GM21526 (cell line): ENCODE results near the gene AXL.
"Not testable (repeated sequence)": the region's sequence is repeated elsewhere in the genome, so short reads cannot be mapped to it uniquely, and the experiment has no call there.

Source experiments
- ATAC-seq: cut with Tn5 transposase; IDR thresholded peaks from one replicate; pipeline ENCODE4 v1.9.1; 2021; ENCODE audit warnings: moderate library complexity; ENCODE audit not compliant: unreplicated experiment, low FRiP score

Gene AXL

DNA sequence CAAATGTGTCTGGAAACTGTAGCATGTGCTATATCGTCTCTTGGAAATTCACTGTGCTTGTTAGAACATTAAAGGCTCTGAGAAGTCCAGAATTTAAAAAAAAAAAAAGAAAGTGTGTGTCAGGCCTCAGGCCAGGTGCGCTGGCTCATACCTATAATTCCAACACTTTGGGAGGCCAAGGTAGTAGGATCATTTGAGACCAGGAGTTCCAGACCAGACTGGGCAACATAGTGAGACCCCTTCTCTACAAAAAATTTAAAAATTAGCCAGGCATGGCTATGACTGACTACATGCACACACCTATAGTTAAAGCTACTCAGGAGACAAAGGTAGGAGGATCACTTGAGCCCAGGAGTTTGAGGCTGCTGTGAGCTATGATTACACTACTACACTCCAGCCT lies 50.0 kb downstream of the AXL start:
- no peak for ATAC-seq

DNA sequence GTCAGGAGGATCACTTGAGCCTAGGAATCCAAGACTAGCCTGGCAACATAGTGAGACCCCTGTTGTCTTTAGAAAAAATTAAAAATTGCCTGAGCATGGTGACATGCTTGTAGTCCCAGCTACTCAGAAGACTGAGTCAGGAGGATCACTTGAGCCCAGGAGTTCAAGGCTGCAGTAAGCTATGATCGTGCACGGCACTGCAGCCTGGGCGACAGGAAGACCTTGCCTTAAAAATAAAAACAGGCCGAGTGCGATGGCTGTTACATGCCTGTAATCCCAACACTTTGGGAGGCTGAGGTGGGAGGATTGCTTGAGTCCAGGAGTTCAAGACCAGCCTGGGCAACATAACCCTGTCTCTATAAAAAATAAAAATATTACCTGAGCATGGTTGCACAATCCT lies 50.5 kb downstream of the AXL start:
- ATAC-seq: no peak

DNA sequence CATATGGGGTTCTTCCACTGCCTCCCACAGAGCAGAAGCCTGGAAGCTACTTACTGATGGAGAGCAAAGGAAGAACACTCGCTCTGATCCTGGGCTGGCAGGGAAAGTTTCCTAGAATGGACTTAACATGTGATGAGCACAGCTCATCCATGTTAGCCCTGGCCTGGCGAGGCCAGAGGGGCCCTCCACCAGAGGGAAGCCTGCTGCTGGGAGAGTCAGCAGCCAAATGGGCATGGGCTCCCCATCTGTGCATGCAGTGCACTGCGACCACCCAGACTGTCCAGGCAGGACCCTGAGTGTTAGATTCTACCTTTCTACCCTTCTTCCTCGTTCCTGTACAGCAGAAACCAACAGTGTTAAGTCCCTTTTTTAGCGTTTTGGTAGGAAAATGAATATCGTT lies 54.1 kb downstream of the AXL start:
- ATAC-seq: no peak

DNA sequence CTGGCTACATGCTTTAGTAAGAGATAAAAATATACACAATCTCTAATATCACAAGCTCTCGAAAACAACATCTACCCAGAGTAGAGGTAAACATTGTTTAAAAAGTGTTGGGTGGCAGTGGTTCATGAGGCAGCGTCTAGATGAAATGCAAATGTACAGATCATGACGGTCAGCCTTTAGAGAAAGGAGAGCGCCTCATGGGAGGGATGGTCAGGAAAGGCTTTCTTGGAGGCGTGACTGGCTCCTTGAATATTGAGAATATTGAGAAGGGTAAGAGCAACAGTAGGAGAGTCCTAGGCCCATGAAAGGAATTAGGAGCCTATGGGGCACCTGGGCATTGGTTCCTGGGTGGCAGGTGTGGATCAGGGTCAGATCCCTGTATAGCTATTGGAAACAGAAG lies 55.8 kb downstream of the AXL start:
- ATAC-seq: no peak

DNA sequence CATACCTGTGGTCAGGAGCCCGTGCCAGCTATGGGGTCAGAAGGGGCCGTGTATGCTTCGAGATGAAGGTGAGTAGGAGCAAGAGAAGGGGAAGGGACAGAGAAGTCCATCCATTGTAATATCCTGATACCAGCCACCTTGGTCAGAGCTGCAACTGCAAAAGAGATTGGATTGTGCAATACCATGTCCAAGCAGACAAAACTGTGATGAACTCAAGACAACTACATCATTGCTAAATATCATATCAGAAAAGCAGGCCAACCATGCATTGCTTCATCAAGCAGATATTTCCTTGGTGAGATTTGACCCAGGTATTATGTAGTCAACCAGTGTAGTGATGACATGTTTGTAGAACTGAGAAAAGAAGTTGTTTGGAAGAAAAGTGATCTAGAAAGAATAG lies 57.2 kb downstream of the AXL start:
- ATAC-seq: no peak

DNA sequence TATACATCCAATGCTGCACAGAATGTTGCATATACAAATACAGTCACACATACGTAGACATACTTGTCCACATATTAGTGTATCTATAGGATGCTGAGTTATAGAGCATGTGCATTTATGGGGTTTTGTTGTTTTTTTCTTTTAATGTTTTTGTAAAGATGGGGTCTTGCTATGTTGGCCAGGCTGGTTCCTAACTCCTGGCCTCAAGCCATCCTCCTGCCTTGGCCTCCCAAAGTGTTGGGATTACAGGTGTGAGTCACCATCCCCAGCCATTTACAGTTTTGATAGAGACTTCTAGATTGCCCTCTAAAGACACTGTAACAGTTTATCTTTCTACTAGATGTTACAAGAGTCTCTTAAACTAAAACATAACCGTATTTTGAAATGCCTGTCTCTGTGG lies 59.5 kb downstream of the AXL start:
- ATAC-seq: no peak

DNA sequence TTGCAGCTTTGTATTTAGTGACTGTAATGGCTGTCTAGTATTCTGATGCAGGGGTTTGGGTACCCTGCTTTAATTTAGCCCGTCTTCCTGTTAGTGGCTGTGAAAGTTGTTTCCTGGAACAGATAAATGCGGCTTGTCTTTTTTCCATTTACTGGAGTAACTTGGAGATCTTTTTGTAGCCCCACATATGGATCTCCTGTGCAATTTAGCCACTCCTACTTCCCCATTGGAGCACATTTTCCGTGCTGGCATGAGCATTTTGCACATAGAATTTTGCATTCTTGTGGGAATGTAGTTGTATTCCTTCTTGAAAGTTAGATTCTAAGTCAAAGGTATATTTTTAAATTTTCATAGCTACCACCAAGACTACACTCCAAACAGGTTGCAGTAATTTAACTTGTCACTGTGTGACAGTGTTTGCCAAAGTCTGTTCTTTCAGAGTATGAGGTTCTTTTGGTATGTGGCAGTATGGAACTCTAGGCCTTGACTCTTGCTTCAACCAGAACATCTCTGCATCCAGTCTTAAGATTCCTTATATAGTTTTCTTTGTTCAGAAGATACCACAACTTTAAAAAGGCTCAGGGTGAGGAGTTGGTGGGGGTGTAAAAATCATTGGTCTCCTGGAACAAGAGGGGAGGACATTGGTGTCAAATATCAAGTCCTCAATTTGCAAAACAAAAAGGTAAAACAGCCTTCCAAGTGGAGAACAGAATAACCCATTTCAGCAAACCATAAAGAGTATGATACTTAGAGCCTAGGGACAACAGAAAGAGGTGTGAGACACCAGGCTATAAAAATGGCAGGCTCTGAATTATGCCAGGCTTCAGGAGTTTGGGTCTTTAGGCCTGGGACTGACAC lies 69.9 kb downstream of the AXL start:
- no peak for ATAC-seq

DNA sequence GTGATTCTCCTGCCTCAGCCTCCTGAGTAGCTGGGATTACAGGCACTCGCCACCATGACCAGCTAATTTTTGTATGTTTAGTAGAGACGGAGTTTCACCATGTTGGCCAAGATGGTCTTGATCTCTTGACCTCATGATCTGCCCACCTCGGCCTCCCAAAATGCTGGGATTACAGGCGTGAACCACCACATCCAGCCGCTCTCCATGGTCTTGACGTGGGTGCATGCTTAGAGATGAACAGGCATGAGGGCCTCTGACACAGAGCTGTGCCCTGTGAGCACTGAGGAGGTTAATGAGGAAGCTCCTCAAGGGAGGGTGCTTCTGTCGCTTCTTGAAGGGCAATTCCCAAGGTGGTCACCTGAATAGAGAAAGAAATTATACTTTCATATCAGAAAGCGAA lies 70.8 kb downstream of the AXL start:
- ATAC-seq: not testable (repeated sequence)

DNA sequence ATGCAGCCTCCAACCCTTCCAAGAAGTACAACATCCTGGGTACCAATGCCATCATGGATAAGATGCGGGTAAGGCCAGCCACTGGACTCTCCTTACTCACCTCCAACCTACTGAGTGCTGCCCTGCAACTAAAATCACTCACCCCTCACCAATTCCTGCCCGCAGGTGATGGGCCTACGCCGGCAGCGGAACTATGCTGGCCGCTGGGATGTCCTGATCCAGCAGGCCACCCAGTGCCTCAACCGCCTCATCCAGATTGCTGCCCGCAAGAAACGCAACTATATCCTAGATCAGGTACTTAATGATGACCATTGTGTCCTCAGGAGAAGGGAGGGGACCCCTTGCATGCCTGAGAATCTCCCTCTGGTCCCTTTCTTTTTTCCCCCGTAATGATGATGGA lies 75.4 kb downstream of the AXL start:
- ATAC-seq: no peak

DNA sequence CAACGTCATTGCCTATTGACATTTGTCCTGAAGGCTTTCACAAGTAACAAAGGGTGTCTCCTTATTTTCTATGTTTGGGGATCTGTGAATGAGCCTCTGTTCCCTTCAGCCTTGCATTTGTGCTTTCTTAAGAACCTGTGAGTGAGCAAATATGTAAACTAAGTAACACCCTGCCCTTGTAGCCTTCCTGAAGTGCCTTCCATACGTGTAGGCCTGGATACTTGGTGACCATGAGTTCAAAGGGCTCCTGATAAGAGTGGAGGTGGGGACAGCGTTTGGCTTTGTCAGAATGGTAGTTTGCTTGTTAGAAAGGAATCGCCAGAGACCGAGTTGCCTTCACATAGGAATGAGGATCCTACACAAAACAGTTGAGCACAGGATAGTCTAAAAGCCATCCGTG lies 76.5 kb downstream of the AXL start:
- ATAC-seq: no peak

DNA sequence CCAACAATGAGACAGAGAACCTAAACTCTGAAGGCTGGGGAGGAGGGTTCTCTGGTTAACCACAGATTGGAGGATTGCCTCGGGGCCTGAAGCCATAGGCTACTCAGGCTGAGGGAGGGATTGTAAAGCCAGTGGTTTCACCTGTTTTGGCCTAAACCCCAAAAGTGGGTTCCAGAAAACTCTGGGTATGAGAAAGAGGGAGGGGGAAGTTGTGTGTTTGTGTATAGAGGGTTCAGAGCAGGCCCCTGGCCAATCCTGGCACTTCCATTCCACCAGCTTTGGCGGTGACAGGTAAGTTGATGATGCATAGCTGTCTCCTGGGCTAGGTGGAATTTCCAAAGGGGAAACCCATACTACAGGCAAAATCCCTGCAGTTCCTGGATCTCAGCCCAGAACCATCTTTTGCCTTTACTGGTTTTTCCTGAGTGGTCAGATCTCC lies 77.4 kb downstream of the AXL start:
- no peak for ATAC-seq

DNA sequence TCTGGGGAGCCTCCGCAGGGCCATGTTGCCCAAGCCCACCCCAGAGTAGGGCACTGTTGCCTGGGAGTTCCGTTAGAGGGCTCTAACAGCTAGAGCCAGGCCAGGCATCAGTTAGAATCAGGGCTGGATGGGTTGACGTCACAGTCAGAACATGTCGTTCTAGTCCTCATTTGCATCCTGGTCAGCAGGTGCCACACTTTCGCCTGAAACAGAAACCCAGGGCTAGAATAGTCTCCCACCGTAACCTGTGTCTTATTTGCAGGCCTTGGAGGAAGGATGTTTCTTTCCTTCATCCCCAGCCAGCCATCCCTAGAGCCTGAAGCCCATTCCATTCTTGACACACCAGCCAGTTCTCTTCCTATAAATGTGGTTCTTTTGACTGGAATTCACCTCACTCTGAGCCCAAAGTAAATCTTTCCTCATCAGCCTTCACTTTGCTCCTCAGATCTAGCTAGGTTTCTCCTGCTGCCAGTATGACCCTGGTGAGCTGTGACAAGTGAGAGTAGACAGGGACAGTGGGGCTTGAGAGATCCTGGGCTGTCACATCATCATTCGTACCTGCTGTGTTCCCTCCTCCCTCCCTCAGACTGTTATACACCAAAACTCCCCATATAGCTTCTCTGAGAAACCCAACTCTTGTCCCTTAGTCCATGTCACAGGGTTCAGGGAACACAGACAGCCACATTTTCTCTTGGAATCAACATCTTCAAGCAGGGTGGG lies 78.8 kb downstream of the AXL start:
- ATAC-seq: peak; percentile 51

DNA sequence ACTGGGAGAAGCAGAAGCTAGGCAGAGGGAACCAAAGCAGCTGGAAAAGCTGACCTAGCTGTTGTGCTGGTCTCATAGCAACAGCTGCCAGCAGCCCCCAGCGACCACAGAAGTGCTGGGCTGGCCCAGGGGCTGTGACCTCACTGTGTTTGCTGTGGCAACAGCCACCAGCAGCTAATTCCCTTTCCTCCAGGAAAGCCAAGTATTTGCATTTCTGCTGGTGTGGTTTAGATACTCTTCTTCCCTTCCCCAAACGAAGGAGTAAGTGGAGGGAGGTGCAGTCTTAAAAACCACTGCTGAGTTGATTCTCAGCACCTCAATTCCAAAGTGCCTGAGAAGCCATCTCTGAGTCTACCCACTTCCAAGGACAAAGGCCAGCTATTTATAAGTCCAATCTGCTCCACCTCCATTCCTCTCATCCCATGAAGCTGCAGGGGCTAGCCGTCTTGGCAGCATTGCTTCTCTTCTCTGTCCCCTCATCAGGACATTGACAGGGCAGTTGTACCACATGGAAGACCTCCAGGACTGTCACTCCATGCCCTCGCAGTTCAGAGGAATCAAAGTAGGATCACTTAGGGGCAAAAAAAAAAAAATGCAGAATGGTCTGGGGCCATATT lies 79.4 kb downstream of the AXL start:
- ATAC-seq: no peak

DNA sequence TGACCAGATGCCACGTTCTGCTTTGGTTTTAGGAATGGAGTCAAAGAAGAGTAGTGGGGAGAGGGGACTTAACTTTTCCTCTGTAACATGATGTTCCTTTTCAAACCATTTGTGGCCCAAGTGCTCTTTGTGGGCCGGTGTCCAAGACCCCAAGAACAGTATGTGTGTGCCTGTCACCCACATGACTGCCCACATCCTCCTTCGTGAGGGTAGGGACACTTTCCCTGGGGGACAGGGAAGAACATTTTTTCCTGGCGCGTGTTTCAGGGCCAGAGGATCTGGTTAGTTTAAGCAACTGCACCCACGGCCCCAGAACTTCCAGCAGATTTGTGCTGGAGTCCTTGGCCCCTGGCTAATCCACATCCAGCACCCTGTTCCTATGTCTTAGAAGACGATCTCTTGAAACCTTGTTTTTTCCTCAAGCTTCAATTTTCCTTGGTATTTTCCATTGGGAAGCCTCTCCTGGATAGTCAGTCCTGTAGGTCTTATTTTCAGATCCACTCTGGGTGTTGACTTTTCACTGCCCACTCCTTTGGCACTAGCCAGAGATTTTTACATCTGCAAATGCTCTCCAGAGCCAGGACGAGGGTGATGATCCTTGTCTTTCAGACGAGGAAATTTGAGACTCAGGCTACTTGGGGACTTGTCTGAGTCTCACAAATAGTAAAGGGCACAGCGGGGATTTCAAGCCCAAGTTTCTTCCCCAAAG lies 80.2 kb downstream of the AXL start:
- ATAC-seq: no peak

DNA sequence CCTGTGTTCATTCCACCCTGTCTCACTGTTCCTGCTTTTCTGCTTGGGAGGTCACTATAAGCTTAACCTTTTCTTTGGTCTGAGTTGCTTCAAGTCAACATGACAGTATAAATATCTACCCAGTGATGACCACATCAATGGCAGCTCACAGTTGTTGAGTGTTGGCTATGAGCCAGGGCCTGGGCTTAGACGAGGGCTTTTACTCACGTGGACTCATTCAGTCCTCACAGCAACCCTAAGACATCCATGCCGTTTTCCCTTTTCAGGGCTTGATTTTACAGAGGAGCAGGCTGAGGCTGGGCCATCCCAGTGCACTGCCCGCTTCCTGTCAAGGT lies 80.7 kb downstream of the AXL start:
- no peak for ATAC-seq

DNA sequence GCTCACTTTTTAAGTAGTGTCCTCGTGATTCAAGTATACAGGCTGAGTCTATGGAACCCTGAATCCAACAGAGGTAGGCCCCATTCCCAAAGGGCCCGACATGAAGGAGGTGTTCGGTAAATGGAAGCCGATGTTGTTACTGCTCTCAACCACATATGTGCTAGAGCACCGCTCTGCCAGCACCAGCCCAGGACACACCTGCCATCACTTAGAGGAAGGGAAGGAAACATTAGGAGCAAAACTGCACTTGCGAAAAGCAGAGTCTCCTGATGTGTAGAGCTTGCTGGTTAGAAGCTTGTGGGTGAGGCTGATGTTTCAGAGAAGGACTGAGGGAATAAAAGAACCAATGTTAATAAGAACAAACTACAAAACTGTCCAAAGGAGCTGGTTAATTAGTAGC lies 81.5 kb downstream of the AXL start:
- ATAC-seq: no peak

DNA sequence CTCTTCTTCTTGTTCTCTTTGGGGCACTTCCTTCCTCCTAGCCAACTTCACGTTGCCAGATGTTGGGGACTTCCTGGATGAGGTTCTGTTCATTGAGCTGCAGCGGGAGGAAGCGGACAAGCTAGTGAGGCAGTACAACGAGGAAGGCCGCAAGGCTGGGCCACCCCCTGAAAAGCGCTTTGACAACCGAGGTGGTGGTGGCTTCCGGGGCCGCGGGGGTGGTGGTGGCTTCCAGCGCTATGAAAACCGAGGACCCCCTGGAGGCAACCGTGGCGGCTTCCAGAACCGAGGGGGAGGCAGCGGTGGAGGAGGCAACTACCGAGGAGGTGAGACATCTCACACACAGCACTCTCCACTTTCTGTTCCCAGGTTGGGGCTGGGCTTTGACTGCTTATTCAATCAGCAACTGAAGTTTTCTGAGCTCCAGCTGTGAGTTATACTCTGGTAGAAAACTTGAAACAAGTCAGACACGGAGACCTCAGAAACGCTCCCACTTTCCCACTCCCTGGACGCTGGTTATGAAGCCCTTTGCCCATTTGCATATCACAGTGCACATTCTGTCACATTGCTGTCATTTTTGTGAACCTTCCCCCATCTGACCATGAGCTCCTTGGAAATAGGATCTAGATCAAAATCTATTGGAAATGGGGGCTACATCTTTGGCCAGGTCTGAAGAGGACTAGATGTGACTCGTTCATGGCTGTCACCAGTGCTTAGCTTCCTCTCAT lies 83.8 kb downstream of the AXL start:
- no peak for ATAC-seq

DNA sequence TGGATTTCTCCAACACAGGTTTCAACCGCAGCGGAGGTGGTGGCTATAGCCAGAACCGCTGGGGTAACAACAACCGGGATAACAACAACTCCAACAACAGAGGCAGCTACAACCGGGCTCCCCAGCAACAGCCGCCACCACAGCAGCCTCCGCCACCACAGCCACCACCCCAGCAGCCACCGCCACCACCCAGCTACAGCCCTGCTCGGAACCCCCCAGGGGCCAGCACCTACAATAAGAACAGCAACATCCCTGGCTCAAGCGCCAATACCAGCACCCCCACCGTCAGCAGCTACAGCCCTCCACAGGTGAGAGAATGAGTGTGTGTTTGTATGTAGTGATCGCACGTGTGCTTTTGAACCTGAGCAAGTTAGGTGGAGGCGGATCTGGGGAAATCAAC lies 84.9 kb downstream of the AXL start:
- no peak for ATAC-seq

DNA sequence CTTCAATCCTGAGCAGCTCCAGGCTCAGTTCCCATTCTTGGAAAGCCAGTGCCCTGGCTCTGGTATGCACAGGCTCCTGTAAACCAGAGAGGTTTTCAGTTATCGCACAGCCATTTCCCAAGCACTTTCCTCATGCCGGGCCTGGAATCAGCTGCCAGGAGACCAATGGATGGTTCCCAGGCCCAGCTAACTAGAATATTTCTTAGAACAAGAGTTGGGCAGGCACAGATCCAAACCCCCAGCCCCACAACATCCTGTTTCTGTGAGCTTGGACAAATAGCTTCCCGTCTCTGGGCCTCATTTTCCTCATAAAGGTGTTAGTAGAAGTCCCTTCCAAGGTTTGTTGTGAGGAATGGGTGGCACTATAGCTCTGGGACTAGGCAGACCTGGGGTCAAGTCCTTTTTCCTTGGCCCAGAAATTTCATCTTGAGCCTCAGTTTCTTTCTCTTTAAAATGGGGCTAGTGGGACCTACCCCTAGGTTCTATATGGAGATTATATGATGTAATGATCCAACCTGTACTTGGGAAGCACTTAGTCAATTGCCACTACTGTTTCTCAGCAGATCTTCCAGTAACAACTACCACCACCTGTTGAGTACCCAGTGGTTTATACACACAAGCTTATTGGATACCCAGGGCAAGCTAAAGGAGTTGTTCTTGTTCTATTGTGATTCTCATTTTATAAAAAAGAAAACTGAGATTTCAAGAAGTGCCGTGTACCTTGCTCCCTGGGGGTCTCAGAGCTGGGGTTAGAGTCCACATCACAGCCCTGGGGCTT lies 85.9 kb downstream of the AXL start:
- ATAC-seq: no peak
